HG03097 (cell line): ENCODE measurements around the gene POU2F2.

Experiments used
- ATAC-seq: cut with Tn5 transposase; IDR thresholded peaks from one replicate; pipeline ENCODE4 v1.9.1; 2021; ENCODE audit not compliant: unreplicated experiment, low FRiP score

The POU2F2 gene

DNA sequence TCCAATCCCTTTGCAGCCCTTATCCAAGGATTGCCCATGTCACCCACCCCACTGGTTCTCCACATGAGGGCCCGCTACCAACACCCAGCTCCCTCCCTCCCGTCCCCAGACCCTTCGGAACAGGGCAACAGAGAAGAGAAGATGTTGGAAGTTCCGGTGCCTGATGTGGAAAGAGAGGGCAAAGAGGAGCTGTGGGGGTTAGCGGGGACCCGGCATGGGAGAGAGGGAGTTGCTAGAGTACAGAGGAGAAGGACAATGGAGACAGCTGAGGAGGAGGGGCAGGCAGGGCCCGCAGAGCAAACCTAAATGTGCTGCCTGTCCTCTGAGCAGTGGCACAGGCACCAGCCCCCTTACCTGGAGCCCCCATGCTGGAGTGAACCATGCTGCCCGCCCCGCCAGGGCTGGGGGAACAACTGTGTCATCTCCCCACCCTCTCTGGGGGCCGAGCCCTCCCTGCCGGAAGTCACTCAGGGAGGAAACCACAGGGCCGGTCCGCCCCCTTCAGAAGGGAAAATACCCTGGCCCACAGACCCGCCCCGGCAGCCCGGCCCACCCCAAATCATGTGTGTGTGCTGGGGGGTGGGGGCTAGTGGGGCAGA, at the start of gene POU2F2:
TSS of gene POU2F2 (minus strand) at position 417 of the 599 bp plus-strand sequence. CDS start at position 382, 35 bp downstream.
- ATAC-seq = peak; percentile 35

DNA sequence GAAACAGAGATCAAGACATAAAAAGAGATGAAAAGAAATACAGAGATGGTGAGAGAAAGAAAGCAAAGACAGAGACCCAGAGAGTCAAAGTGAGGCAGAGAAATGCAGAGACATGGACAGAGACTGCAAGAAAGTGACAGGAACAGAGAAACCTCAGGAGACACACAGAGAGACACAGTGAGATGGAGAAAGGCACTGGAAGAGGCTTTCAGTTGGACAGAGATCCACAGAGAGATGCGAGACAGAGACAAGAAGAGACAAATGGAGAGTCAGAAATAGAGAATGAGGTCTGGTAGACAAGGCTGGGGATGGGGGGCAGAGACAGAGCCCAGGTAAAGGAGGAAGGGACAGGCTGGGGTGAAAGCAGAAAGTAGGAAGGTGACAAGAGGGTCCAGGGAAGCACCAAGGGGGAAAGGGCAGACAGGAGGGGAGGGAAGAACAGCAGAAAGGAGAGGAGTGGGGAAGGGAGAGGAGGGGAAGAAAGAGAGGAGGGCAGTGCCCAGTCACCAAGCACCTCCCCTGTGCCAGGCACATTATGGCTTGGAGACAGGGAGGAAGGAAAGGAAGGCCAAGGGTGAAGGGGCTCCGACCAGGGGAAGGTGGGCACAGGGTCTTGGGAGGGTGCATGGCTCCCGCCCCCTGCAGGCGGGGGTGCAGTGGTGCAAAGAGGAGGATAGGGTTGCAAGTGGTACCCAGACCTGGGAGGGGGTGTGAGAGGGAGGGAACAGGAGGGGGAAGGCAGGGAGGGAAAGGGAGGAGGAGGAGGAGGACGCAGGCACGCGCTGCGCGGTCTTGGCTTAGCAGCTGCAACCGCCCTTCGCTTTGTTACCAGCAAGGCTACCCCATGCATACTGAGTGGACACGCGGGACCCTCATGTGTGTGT, 46.8 kb upstream of the POU2F2 start:
- no peak for ATAC-seq

DNA sequence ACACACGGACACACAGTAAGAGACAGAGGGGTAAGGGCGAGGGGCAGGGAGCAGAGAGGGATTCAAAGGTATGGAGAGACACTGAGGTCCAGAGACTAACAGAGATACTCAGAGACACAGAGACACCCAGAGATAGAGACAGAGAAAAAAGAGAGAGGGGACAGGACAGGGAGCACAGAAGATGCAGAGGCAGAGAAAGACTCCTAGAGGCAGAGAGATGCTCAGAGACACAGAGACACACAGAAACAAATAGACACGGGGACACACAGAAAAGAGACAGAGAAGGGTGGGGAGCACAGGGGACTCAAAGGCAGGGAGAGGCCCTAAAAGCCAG, 45.4 kb upstream of the POU2F2 start:
- no peak for ATAC-seq

DNA sequence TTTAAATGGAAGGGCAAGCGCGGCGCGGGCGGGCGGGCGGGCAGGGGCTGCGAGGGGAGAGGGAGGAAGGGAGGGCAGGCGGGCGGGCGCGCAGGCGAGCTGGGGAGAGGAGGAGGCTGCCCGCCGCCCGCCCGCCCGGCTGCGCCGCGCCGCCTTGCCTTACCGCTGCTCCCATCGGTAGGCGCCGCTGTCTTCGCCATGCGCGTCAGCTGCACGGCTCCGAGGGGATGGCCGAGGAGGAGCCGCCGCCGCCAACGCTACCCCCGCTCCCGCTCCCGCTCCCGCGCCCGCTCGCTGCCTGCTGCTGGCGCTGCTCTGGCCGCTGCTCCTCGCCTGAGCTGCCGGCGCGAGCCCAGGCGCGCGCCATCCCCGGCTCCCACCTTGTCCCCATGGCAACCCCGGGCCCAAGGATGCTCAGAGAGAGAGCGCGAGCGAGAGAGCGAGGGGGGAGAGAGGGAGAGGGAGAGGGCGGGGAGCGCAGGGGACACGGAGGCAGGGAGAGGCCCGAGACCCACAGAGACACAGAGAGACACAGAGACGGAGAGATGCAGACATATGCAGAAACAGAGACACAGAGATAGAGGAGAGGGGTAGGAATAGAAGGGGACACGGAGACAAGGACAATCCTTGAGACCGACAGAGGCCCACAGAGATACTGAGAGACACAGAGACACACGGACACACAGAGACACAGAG, 44.9 kb upstream of the POU2F2 start:
- no peak for ATAC-seq

DNA sequence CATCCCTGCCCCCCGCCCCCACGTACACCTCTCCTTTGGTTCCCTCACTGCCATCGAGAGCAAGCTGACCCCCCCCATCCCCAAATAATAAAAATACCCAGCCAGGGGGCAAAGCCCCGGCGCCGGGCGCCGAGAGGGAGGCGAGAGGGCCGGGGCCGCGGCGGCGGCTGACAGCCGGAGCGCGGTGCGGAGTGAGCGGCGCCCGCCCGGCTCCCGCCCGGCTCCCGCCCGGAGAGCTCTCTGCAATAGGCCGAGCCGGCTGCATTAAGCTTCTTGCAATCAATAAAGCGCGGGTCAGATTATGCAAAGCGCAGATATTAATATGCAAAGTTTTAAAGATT, 44.4 kb upstream of the POU2F2 start:
- ATAC-seq = no peak

DNA sequence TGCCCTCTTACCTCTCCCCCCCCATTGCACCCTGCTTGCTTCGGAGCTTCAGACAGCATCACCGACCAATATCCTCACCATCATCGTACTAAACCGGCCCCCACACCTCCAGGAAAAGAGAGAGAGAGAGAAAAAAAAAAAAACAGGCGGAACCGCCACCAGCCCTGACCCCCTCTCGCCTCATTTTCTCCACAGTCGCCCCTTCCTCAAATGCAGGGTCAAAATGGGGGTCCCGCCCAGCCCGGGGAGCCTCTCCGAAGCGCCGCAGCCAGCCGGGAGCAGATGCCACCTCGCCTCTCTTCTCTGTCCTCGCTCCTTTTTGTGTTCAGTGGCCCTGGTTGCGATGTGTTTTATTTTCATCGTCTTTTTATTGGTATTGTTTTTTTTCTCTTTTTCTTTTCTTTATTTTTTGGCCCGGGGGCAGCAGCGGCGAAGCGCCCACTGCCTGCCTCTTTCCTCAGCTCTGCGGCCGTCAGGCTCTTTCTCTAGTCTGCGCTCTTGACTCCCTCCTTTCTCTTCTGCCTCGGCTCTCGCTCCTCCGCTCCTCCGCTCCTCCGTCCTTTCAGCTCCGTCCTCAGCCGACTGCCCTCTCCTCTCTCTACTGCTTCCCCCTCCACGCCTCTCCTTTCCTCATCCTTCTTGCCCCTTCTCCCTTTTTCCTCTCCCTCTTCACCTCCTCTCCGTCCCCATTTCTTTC, 43.9 kb upstream of the POU2F2 start:
- ATAC-seq = no peak

DNA sequence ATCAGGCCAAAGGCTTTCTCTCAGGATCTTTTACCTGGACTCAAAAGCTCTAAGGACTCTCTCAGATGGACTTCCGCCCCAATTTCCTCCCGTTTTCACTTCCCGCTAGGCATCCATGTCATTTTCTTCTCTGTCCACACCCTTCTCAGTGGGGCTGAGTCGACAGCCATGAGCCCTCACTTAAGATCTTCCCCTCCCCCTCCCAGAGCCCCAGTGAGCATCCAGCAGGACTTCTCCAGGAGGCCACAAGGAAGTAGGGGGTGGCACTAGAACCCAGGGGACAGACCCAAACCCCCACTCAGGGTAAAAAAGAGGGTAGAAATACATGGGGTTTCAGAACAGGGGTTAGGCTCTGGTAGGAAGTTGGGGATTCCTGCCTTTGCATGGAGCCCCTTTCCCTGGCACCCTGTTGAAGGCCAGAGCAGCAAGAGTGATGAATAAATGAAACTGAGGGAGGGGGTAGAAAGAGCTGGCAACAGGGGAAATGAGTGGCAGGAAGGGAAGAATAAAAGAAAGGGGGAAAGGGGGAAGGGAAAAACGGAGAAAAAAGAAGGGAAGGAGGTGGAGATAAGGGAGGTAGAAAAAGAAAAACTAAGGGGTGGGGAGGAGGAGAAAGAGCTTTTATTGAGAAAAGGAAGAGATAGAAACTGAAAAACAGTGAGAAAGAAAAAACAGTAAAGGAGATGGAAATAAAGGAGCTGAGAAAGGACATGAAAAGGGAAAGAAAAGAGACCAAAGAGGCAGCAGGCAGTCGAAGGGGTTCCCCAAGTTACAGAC, 42.9 kb upstream of the POU2F2 start:
- ATAC-seq = no peak

DNA sequence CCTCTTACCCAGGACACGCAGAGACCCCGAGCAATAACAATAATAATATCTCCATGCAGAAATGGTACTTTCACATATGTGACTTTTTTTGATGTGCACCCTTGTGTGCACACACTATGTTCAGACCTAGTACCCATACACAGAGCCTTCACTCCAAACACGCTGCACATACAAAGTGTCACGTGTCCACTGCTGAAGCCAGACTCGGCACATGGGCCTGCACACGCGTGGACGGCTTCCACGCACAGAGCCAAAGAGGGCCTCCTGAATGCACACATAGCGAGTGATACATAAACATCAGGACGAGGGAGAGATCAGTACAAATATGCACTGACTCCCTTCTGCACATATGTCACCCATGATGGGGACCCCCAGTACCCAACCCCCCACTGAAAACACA, 41.9 kb upstream of the POU2F2 start:
- no peak for ATAC-seq

DNA sequence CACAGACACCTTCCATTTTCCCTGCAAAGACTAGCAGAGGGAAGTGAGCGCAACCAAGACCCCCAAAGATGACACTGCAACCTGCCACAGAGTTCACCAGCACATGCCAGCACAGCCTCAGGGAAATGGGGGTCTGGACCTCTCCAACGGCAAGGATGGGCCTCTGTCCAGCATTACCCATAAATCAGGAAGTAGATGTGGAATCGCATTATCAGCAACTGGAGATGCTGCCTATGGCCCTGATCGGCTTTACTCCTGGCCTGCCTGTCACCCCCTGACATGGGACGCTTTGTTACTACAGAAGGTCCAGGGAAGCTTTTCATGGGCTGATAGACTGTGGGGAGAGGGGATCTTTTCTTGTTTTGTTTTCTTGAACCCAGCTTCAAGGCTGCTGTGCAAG, 41.4 kb upstream of the POU2F2 start:
- no peak for ATAC-seq

DNA sequence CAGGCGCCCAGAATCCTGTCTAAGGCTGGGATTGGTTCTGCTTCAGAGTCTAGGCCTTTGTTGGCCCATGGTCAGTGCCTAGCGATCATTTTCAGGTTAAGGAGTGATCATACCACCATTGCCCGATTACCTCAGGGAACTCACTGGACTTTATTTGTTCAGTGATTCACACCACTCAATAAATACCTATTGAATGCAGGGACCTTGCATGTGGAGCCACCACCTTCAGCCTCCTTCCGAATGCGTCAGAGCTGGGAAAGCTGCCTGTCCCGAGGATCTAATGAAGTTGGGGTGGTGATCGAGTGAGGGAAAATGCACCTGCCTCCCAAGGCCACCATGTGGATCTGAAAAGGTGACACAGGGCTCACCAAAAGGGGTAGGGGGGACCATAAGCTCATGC, 40.0 kb upstream of the POU2F2 start:
- ATAC-seq = no peak

DNA sequence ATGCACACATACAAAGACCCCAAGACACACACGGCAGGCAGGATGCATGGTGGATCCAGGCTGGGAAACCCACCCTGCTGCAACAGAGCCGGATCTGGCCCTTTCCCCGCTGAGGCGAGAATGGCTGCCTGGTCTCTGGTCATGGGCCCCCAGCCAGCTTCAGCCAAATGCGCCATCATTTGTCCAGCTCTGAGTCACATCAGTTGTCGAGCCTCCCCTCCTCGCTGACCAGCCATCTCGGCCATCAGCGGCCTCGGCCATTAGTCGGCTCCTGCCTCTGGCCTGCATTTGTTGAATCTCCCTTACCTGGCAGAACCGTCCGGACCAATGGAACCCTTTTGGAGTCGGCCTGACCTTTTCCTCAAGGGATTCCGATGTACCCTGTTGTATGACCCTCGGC, 38.5 kb upstream of the POU2F2 start:
- ATAC-seq = no peak

DNA sequence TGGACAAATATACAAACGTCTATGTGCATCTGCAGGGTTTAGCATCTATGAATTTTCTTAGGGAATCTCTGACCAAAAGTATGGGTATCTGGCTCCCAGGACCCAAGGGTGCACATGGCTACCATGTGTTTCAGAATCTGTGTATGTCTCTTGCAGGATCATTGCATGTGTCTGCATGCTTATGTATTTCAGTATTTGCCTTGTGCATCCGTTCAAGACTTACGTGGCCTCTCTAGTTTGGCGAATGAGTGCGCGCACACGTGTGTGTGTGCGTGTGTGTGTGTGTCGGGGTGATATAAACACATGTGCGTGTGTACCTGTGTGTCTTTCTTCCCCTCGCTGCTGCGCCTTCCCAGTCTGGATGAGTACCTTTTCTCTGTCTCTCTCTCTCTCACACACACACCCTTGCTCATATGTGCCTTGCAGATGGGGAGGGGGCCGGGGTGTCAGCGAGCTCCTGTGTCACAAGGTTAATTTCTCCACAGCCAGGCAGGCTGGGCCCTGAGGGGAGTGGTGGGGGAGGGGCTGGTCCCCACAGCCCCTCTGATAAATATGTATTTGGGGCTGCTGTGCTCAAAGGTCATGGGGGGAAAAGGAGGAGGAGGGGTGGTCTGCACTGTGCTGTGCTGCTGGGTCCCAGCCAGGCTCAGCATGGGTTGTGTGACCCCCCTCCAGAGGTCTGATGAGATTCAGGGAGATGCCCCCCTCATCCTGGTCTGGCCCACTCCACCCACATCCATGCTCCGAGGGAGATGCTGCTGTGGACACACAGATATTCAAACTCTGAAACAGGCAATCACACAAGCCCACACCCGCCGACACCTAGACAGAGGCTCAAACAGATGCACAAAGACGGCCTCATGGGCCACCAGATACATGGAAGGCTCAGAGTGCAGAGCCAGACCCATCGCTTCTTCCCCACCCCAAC, 37.5 kb upstream of the POU2F2 start:
- ATAC-seq = no peak

DNA sequence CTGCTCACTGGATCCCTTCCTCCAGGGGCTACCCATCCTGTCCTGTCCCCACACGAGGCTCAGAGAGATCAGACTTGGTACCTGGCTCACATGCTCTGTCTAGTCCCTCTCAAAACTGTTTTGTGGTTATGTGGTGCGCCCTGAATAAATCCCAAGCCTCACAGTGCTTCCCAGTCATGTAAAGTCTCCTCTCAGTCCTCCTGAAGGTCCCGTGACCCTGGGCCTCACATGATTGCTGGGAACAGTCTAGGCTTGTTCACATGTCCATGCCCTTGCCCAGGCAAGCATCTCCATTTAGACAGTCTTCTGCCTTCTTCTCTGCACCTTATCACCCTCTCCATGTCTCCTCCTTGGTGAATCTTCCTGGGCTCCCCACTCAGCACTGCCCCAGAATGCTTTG, 36.0 kb upstream of the POU2F2 start:
- no peak for ATAC-seq

DNA sequence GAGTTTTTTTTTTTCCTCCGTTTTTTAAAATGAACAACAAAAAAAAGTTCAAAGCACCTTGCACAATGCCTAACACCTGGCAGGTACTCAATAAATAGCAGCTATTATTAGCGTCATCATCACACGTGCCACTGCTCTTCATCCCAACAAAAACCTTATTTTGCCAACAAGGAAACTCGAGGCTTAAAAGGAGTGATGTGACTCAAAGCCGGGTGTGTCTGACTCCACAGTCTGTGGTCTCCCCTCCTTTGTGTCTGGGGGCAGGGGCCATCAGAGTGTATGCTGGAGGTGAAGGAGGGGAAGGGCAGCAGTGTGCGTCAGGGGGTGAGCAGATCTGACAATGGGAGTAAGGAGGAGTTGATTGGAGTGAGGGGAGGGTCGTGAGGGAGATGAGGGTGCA, 34.1 kb upstream of the POU2F2 start:
- no peak for ATAC-seq

DNA sequence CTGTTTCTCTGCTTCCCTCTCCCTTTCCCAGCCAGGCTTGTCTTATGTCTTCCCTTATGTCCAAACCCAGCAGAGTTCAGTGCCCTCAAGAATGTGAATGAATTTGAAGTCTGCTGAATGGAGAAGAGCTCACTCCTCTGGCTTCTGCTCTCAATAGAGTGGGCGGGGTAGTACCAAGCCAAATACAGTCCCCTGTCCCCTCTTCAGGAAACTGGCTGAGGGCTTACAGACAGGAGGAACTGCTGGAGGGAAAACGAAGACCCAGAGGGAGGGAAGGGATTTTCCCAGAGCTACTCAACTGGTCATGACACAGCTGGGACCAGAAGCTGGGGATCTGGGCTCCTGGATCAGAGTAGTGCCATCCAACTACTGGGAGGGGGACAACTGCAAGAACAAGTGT, 32.9 kb upstream of the POU2F2 start:
- no peak for ATAC-seq

DNA sequence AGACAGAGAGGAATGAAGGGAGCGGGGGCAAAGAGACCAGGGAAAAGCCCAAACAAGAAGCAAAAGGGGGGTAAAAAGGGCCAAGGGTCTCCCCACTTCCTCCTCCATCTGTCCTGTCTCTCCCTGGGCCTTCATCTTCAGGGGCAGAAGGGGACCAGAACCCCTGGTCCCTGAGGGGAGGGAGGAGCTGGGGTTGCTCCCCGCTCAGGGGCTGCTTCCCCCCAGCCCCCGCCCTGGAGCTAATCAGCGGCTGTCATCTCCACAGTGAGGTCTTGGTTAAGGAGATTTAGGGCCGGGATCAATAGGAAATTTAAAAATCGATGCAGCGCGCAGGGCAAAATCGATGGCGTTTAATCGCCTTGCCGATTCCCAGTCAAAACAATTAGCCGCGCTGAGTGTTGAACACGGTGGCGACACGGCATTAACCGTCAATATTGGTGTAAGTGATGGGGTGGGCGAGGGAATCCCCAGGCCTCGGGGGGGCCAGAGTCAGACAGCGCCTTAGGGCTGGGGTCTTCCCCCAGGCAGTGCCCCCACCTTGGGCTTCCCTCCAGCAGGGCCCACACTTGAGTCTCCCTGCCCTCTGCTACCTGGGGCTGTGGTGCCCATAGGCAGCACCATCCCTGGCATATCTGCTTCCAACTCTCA, 29.5 kb upstream of the POU2F2 start:
- no peak for ATAC-seq

DNA sequence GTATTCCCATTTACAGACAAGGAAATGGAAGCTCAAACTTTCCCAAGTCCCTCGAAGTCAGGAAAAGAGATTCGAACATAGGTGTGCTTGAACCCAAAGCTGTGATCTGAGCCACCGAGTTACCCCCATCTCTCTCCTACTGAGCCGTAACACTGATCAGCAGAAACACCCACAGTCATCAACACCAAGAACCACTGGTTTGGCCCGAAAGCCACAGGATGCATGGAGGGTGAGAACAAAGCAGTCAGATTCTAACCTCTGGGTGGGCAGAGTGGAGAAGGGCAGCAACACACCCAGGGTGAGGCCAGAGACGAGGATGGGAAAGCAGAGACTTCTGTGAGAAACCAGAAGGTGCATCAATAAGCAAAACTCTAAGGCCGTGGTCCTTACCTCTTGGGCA, 27.7 kb upstream of the POU2F2 start:
- ATAC-seq = no peak

DNA sequence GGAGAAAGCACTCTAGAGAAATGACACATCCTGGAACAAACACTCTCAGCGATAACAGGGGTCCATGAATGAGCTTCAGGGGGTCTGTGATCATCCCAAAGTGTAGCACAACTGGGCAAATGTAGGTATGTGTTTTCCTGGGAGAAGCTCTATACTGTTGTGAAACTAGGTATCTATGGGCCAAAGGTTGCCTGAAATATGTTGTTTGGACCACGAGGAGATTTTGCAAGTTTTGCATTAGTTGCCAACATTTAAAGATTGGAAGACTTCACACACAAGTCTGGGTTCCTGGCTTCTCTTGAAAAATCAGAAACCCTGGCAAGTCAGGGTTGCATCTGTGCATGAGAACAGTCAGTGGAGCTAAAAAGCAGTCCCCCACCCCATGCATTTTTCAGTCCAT, 26.7 kb upstream of the POU2F2 start:
- no peak for ATAC-seq

DNA sequence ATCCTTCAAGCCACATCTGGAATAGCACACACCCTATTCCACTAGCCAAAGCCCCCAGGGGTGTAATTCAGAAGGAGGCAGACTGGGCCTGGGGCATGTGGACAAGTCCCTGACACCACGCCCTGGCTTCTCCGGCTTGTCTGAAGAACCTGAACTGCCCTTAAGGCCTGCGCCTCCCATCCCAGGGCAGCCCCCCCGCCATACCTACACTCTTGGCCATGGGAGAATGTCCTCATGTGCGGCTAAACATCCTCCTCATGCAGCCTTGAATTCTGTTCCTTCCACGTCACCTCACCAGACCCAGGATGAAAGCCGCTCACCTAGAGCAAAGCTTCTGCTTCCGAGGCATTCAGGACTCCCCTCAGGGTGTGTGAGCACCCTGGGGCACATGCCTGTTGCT, 24.3 kb upstream of the POU2F2 start:
- ATAC-seq = no peak
